Neural progenitor cell (in vitro differentiated cells): Measurements from ENCODE around the gene HNRNPLL.

Source experiments
- CTCF ChIP-seq: fragments of 200-600 bp; sonication (generic); IDR thresholded peaks from 2 replicates; pipeline ENCODE4 v1.5.1; 2017; ENCODE audit warnings: antibody characterized with exemption, mild to moderate bottlenecking
- EZH2 ChIP-seq: fragments of 200-600 bp; sonication (generic); IDR thresholded peaks from 2 replicates; pipeline ENCODE4 v1.6.1; 2017; ENCODE audit warnings: antibody characterized with exemption, mild to moderate bottlenecking, moderate library complexity

- TF ChIP-seq CTCF (no peak), EZH2 (no peak)
These were observed 53.5 kb downstream of the HNRNPLL start for GRCh38 chr2:38549071-38549704.
